GM19239 (cell line): ENCODE data around the gene SLC33A1.
"Not testable (repeated sequence)": the region's sequence is repeated elsewhere in the genome, so short reads cannot be mapped to it uniquely, and the experiment has no call there.

Experiments
- DNase-seq: peaks from one replicate; pipeline ENCODE4 v3.0.0; 2011; ENCODE audit warnings: low spot score; ENCODE audit not compliant: insufficient read length
- FAIRE-seq: peaks from 2 replicates; lab custom pipeline; 2011; peaks lifted over from hg19 to GRCh38; lab: Jason Lieb, UNC

The SLC33A1 gene

DNA sequence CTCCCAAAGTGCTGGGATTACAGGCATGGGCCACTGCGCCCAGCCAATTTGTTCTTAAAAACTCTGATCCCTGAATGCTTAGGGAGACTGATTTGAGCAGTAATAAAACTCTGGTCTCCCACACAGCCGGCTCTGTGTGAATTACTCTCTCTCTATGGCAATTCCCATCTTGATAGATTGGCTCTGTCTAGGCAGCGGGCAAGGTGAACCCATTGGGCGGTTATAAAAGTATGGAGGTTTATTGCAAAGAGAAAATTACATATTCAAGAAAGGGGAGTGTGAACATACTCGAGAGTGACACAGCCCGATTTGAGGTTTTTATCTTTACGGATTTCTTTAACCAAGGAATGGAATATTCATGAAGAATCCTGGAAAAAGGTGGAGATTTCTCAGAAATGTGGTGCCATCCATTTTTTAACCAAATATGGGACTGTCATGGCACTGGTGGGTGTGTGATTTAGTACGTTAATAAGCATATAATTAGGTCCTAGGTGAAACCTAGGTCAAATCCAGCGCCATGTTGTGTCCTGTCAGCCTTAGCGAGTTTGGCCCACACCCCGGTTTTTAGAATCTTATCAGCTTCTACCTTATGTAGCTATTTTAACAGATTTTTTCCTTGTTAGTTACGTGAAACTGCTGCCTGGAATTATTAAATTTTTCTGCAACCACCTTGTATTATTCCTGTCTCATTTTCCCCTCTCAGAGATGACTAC lies 9.0 kb upstream of the SLC33A1 start:
- DNase-seq = no peak
- no peak for FAIRE-seq

GRCh38 chr3:155862290-155862982 lies 8.2 kb upstream of the SLC33A1 start:
- FAIRE-seq, DNase-seq: not testable (repeated sequence)

GRCh38 chr3:155861476-155862183 lies 7.4 kb upstream of the SLC33A1 start:
- DNase-seq (no peak), FAIRE-seq (no peak)

- not testable (repeated sequence) for DNase-seq, FAIRE-seq
Measured at GRCh38 chr3:155860424-155860823, 6.2 kb upstream of the SLC33A1 start.

GRCh38 chr3:155859859-155860258 lies 5.6 kb upstream of the SLC33A1 start:
- DNase-seq (no peak), FAIRE-seq (peak; percentile 56)

- no peak for DNase-seq
- no peak for FAIRE-seq
Measured at GRCh38 chr3:155853214-155854140, 750 bp downstream of the SLC33A1 start.

DNA sequence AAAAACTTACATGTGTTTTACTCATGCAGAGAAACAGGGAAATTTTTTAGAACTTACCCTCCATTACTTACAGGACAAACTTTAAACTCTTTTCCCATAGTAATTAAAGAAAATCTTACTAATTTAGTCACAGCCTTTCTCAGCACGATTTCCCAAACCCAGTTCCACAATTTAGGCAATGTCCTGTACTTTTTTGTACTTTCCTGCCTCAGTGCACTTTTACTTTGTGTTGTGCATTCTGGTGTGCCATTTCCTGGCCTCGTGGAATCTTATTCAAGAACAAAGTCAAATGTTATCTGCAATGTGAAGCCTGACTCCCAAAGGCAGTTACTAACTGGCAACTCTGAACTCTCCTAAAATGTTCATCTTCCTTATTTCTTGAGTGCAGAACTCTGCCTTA lies 1.9 kb downstream of the SLC33A1 start:
- DNase-seq (no peak), FAIRE-seq (no peak)

- DNase-seq, FAIRE-seq: not testable (repeated sequence)
Measured at GRCh38 chr3:155849404-155849803, 4.8 kb downstream of the SLC33A1 start.

- DNase-seq (no peak), FAIRE-seq (no peak)
Measured at GRCh38 chr3:155847993-155848392, 6.2 kb downstream of the SLC33A1 start.

GRCh38 chr3:155846119-155846518 lies 8.1 kb downstream of the SLC33A1 start:
- FAIRE-seq = peak; percentile 8

DNA sequence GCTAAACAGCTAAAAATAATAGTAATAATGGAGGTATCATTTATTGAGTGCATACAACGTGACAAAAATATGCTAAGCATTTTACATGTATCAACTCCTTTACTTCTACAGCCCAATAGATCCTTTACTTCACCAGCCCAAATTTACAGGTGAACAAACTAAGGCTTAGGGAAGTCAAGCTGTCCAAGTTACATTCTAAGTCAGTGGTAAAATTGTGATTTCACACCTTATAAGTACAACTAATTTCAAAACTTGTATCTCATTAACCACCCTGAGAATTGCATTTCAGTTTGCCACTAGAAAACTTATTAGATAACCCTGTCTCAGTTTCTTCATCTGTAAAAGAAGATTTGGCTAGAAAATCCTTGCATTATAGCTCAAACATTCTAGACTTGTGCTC lies 10.7 kb downstream of the SLC33A1 start:
- DNase-seq (no peak), FAIRE-seq (peak; percentile 56)

More at GRCh38 chr3:155846119-155846518, 8.1 kb downstream of the SLC33A1 start:
- DNase-seq = no peak

DNA sequence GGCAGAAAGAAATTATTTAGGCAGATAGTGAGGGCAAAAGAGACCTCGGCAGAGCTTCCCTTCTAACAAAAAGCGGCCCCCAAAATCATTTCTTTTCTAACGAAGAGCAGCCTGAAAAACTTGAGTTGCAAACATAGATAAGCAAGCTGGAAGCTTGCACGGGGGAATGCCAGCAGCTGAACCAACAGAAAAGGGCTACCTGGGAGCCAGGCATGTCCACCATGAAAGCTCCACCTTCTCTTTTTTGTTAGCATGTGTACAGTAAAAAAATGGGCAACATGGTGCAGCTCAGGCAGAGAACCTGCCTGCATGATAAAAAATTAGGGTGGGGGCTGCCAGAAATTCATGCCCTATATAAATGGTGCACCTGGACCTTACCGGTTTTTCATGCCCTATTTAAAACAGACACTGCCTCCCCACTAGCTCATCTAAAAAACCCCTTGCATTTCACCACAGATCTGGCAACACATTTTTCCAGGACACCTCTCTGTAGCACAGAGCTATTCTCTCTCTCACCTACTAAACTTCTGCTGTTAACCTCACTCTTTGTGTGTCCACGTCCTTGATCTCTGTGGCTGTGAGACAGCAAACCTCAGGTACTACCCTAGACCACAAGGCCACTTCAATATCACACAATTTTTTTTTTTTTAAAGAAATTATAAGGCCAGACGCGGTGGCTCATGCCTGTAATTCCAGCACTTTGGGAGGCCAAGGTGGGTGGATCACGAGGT lies 18.7 kb downstream of the SLC33A1 start:
- DNase-seq (no peak), FAIRE-seq (no peak)

DNA sequence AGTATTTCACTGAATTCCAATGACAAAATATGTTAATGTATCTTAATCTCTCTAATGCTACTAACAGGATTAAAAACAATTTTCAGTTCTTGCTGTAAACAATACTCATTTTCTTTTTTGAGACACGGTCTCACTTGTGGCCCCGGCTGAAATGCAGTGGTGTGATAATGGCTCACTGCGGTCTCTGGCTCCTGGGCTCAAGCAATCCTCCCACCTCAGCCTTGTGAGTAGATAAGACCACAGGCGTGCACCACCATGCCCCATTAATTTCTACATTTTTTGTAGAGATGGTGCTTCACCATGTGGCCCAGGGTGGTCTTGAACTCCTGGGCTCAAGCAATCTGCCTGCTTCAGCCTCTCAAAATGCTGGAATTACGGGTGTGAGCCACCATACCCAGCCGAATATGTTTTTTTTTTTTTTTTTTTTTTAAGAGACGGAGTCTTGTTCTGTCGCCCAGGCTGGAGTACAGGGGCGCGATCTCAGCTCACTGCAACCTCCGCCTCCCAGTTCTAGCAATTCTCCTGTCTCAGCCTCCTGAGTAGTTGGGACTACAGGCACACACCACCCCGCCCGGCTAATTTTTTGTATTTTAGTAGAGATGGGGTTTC lies 25.6 kb downstream of the SLC33A1 start:
- DNase-seq, FAIRE-seq: not testable (repeated sequence)

DNA sequence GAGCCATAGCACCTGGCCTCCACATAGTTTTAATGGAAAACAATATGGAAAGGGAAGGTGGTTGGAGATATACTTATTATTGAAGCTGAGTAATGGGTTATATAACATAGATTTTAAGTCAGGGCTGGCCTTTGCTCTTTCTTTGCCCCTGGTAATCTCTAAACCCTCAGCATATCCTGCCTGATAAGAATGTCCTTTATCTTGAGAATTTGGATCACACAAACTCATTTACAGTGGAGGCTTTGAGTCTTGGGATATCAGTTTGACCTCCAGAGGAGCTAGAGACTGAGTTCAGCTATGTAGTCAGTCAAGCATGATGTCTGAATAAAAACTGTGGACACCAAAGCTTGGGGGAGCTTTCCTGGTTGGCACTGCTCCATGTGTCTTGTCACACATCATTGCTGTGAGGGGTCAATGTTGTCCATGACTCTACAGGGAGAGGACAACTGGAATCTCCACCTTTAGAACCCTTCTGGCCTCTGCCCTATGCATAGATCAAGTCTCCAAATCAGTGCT lies 39.1 kb downstream of the SLC33A1 start:
- FAIRE-seq = no peak

GRCh38 chr3:155813224-155813623 lies 41.0 kb downstream of the SLC33A1 start:
- DNase-seq, FAIRE-seq: not testable (repeated sequence)

More for the DNA sequence above, 39.1 kb downstream of the SLC33A1 start:
- DNase-seq = no peak

- DNase-seq (no peak), FAIRE-seq (no peak)
Measured at GRCh38 chr3:155809181-155809580, 45.0 kb downstream of the SLC33A1 start.

DNA sequence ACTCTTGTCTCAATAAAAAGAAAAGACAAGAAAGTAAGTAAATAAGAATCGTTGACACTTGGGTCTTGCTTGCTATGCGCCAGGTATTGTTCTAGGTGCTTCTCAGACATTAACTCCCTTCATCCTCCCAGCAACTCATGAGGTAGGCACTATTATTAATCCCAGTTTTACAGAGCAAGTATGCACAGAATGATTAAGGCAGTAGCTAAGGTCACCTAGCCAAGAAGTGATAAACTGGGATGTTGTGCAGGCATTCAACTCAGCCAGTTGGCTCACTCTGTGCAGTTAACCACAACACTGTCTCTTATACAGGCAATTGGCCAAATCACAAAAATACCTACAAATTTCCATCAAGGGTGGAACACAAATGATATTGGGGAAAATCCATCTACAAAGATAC lies 46.4 kb downstream of the SLC33A1 start:
- FAIRE-seq (no peak), DNase-seq (no peak)

DNA sequence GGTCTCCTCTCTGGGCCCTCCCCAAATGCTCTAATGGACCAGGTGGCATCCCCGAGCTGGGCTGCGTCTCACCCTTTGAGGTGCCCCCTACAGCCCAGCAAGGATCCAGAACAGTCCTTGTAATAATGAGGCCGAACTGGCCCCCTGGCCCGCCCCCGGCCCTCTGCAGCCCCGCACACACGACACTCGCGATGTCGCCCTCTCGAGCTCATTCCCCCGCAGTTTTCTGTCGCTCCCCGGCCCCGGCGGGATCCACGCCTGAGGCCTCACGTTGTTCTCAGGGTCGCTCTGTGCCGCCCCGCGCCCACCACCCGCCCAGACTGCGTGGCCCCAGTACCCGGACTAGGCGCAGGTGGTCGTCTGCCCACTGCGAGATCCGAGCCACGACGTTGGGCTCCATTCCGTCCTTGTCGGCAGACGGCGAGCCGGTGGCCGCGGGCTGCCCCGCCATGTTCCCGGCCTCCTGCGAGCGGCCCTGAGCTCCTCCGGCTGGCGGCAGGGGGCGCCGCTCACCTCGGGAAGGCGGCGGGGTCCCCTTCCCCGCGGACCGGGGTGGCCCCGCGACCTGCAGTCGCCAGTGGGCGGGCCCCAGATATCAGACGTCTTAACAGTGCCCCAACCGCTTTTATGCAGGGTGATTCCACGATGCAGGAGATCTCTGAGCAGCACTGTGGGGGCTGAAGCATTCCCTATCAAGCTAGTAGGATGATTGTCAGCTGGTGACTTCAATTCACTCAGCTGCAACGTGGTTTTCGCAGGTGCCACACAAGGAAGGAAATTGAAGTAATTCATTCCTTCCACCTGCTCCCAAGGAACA lies 48.2 kb downstream of the SLC33A1 start, which contains the start of gene C3orf33:
Gene C3orf33, minus strand, starts transcription at position 477 of the 817 bp plus-strand sequence. Its CDS starts 26 bp downstream, at position 451.
- peak; percentile 11 for FAIRE-seq
- peak; percentile 76 for DNase-seq
